GM15510 (cell line): ENCODE measurements around the gene IL9.

Source experiments
- POLR2A ChIP-seq: IDR thresholded peaks from 3 replicates; pipeline ENCODE4 v1.6.1; 2011; ENCODE audit warnings: borderline replicate concordance; ENCODE audit not compliant: insufficient read length; ENCODE audit errors: extremely low read depth

The IL9 gene

DNA sequence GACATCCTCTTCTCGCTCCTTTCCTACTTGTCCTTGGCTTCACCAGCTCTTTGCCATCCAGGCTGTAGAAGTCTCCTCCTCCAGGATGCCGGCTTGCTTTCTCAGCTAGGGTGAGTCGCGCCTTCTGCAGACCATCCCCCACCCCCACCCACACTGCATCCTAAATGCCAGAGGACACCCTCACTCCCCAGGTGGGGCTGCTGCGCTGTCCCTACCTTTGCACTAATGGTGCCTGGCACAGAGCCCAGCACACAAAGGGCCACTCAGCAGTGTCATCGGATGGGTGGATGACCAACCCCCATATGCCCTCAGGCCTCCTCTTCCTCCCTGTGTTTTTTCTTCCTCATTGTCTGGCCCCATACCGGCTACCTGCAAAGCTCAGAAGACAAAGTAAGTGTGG lies 14.8 kb downstream of the IL9 start:
- TF ChIP-seq POLR2A: no peak

DNA sequence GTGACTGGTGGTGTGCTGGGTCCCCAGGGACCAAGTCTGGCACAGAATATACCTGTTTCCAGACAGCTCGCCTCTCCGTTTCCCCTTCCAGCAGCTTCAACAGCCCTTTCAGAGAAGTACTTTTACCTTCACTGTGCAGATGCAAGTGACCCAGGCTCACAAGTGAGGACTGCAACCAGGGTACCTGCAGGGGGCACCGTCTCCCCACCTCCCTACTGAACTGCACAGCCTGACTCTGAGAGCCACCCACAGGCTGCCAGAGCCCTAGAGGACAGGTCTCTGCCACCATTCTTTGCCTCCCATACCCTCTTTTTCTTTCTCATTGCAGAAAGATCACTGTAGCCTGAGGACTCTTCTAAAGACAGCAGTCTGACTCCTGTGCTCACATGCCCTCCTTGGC lies 15.4 kb downstream of the IL9 start:
- TF ChIP-seq POLR2A: no peak

DNA sequence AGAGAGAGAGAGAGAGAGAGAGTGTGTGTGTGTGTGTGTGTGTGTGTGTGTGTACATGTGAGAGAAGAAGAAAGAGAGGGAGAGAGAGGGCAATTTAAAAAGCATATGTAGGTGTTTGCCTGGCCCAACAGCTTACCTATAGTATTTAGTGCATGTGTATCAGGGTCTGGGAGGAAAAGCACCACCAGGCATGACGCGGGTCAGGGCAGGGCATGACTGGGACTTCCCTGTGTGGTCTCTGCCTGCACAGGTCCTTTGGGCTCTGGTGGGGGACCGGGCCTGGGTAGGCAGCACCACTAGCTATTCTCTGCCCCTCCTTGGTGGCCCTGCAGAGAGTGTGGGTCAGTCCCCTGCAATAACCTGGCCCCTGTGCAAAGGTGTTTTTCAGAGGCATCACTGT lies 16.1 kb downstream of the IL9 start:
- TF ChIP-seq POLR2A: no peak

DNA sequence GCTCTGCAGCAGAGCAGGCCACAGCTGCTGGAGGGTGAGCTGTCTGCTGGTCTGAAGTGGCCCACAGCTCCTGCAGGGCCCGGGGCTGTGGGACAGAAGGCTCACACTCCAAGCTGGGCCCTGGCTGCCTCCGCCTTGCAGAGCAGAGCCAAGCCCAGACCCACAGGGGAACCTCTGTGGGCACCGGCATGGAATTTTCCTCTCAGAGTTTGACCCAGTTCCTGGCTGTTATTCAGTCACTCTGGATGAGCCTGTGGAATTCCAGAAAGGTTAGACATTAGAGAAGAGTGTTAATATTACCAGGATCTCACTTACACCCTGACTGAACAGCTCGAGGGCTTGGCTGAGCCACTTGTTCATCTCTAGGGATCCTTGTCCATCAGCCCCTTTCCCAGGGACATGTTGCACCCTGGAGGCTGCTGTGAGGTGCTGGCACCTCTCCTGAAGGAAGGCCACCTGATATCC lies 17.5 kb downstream of the IL9 start:
- TF ChIP-seq POLR2A: no peak

DNA sequence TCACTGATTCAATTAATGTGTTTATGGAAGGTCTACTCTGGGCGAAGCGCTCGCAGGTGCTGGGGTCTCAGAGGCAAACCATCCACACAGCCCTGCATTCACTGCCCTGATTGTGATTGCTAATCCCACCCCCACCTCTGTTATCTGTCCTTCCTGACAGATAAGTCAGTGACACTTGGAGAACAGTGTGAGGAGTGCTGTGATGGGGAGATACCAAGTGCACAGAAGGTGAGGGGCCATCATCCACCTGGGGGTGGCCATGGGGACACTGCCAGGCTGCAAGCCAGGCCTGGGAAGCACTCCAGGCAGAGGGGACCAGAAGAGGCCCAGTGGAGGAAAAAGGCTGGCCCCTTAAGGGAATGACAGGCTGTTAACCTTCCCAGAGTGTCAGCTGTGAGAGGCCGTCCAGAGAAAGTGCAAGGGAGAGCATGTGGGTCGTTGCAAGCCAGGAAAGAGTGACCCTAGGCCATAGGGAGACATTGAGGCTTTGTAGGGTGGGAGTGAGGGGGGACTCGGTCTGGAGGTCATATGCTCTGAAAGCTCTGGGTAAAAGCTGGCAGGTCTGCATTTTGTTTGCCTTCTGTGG lies 18.0 kb downstream of the IL9 start:
- no peak for TF ChIP-seq POLR2A

DNA sequence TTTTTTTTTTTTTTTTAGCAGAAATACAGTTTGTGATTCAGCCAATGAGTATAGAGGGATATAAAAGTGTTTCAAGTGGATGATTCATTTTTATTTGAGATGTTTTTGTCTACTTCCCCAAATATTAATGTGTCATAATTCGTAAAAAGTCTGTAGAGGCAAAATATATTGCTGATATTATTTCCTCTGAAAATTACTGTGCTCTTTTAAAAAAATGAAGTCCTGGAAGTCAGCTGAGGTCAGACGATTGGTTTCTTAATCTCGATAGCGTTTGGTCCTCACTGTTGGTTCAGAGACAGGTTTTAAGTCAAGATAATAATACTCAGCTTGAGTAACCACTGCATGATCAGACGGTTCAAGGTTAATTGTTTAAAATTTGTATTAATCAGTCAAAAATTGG lies 19.5 kb downstream of the IL9 start:
- no peak for TF ChIP-seq POLR2A

DNA sequence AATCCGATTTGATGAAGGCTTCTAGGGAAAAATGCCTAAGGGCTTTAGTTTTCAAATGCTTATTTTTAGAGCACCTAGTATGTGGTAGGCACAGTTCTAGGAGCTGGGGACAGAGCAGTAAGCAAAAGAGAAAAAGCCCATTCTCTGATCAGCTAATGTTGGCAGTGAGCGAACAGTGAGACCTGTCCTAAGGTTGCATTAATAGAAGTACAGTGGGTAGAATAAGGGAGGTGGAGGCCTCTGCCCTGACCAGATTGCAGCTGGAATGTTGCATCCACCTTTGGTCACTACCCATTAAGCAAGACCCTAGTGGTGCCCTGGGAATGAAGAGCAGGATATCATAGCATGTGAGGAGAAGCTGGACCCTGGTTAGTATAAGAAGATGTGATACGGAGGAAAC lies 20.1 kb downstream of the IL9 start:
- TF ChIP-seq POLR2A: no peak

DNA sequence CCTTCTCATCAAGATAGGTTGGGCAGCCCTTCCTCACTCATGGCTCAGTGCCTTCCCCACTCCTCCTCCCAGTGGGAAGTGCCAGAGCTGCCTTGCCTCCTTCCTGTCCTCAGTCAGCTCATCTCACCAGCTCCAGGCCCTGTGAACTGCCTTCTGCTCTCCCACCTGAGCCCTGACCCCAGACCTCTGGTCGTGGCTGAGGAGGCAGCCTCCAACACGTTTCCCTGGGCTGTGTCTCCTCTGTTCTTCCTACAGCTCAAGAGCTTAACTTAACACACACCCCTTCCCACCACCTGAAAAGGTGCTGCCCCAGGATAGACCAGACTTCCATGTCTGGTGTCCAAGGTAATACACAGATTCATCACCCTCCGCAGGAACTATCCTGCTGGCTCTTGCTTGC lies 21.2 kb downstream of the IL9 start:
- no peak for TF ChIP-seq POLR2A

DNA sequence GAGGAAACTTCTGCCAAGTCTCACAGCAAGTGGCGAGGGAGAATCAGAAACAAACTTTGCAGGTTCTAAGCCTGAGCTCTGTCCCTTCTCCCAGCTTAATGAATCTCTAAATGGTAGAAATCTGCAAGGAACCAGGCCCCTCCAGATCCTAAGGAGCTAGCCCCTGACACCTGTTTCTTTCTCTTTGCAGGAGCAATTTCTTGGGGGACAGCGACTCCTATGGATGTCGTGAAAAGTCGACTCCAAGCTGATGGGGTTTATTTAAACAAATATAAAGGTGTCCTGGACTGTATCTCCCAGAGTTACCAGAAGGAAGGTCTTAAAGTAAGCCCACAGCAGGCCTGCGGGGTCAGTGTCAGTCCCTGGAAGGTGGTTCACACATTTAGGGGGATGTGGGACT lies 21.8 kb downstream of the IL9 start:
- no peak for TF ChIP-seq POLR2A

DNA sequence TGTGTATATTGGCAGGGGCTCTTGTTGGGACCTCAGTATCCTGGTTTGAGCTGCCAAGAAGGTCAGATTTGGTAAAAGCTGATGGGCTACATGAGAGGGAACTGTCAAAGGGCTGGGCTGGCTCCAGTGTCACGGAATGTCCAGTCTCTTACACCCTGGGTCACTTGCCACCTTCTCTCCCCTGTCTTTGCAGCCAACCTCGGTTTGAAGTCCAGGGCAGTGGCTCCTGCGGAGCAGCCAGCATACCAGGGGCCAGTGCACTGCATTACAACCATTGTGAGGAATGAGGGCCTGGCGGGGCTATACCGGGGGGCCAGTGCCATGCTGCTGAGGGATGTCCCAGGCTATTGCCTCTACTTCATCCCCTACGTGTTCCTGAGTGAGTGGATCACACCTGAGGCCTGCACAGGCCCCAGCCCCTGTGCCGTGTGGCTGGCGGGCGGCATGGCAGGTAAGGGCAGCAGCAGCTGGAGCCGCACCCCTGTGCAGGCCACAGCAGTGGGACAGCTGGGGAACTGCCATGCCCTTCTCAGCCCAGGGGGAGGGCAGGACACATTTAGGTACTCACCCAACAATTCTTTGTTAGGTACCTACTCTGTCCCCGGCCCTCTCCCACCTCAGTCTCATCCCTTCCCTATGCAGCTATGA lies 24.2 kb downstream of the IL9 start:
- no peak for TF ChIP-seq POLR2A

DNA sequence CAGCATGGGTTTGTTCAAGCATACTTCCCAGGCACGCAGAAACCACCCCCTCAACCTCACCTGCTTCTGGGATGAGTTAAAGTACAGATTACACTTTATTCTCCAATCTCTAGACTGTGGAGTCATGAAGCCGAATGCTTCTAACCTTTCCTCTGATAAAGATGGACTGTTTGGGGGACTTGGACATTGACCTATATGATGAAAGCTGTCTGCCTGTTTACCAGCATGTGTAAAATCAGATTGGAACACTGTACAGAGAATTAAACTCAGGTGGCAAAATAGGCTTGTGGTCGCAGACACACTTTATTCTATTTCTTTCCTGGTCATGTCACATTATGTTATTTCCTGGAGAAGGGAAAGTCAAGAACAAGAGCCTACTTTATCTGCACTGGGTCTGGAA lies 25.7 kb downstream of the IL9 start:
- no peak for TF ChIP-seq POLR2A

DNA sequence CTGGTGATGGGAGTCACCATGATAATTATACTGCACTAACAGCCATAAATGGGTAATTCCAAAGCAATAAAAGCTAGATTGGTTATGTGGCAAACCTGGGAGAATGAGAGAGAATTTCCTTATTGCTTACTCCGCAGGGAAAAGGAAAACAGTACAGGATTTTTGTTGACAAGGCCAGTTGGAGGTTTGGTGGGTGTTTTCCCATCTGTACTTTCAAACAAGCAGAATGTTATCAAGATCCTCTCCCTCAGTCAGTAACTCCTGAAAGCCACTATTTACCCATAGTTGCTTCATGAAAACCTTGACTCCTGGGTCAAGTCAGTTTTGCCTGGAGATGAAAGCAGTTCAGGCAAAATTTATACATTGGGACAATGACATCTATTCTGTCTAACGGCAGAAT lies 26.4 kb downstream of the IL9 start:
- TF ChIP-seq POLR2A: no peak

DNA sequence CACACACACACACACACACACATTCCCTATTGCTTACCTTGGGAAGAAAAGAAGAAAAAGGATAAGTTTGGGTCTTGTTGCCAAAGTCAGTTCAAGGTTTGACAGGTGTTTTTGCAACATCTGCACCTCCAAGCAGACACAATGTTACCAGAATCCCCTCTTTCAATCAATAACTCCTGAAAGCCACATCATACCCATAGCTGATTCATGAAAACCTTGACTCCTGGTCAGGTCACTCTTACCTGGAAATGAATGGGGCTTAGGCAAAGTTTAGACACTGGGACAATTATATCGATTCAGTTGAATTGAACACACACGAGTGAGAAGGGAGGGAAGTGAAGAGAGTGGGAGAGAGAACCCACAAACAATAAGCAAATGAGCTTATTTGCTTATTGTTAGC lies 27.0 kb downstream of the IL9 start:
- TF ChIP-seq POLR2A: no peak

DNA sequence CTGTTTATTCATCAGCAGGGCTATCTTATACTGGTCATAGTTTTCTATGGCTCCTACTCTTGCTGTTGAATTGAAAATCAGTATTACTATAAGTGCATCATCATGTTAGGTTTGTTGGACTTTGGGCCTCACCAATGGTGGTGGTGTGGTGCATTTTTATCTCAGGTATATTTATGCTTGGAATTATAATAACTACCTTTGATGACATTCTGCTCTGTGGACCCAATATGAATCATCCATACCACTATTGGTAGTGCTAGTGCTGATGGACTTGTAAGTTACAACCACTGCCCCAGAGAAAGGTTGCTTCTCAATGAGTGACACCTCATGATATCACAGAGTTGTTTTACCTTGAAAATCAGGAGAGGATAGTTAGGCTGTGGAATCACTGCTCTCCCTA lies 28.0 kb downstream of the IL9 start:
- no peak for TF ChIP-seq POLR2A

DNA sequence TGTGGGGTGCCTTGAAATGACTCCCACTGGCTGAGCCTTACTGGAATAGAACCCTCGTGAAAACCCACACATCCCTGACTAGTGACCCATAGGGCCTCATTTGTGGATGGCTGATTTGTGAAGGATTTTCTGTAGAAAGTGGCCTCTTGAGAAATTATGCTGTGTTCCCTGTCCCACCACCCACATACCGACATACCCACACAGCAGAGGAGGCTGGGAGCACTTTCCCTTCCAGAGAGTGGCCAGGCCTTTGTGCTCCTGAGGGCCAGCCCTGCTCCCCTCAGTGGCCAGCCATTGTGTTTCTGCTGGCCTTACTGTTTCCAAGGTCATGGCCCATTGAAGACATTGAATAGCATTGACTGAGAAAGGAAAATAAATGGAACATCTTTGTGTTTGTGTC lies 29.6 kb downstream of the IL9 start:
- TF ChIP-seq POLR2A: no peak
